ENCODE measurements around the gene ADGRL3.

DNA sequence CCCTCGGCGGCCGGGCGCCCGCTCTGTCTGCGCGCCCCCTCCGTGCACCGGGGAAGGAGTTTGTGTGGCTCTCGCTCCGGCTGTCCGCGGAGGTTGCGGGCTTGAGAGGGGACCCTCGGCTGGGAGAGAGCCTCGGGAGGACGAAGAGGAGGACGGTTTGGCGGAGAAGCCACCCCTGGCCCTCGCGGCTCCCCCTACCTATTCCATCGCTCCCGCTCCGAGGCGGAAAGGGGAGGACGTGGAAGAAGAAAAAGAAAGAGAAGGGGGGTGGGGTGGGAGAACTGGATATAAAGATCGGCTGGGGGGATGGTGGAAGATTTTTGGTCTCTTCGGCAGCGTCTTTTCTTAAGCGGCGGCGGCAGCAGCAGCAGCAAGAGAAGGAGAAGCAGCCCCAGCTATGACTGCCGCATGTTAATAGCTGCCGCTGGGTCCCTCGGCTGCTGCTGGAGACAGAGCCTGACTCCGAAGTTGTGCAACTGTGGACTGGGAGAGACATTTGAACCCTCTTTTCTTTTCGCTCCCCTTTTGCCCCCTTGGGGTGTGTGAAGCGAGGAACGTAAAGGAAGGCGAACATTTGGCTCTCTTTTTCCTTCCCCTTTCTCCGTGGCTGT lies 895 bp downstream of the ADGRL3 start:
- no peak for TF ChIP-seq POLR2A (IDR thresholded peaks at IDR 0.05)
- no peak for TF ChIP-seq POLR2AphosphoS5 (IDR thresholded peaks at IDR 0.05)
- TF ChIP-seq CTCF (IDR thresholded peaks at IDR 0.05) = no peak
- no peak for TF ChIP-seq EP300 (IDR thresholded peaks at IDR 0.05; ENCODE audit: low read depth)

Data from transverse colon (tissue), 4 donors.